Heart left ventricle (tissue), 16 donors: ENCODE measurements around the gene UBE2M. TPM values are rescaled to one million over a fixed set of nuclear protein-coding genes. Genes with fewer than 3 reads are reported as not detected.
A peak's percentile ranks its signal among the peaks of the same experiment; 100 is the strongest.
"Not testable (repeated sequence)": the region's sequence is repeated elsewhere in the genome, so short reads cannot be mapped to it uniquely, and the experiment has no call there.

Source experiments
- ATAC-seq, 4 donors: fragments of 200-7000 bp; cut with Tn5 transposase; one replicate each; pipeline ENCODE4 v1.9.1; 2020 to 2022; ENCODE audit warnings: moderate library complexity in 4 of 4, mild to moderate bottlenecking in 3 of 4, moderate number of reproducible peaks in 1 of 4
- DNase-seq, 5 donors: peaks; one replicate each; pipeline ENCODE4 v3.0.0-alpha.2; 2020
- H3K27ac ChIP-seq, 12 donors: fragments of 200-600 bp; sonication (generic) in 4 of 12; one replicate each; pipeline versions ENCODE4 v1.5.0 to v1.8.0; 2016 to 2022; ENCODE audit warnings: mild to moderate bottlenecking in 2 of 12
- H3K27me3 ChIP-seq, 9 donors: fragments of 200-600 bp; sonication (generic) in 2 of 9; one replicate each; pipeline versions ENCODE4 v1.5.1 to v1.8.0; 2016 to 2022; ENCODE audit warnings: mild to moderate bottlenecking in 3 of 9
- H3K36me3 ChIP-seq, 9 donors: fragments of 200-600 bp; sonication (generic) in 2 of 9; one replicate each; pipeline versions ENCODE4 v1.5.0 to v1.8.0; 2018 to 2022; ENCODE audit warnings: mild to moderate bottlenecking in 2 of 9
- H3K4me1 ChIP-seq, 12 donors: fragments of 200-600 bp; sonication (generic) in 4 of 12; one replicate each; pipeline versions ENCODE4 v1.5.0 to v1.8.0; 2016 to 2022; ENCODE audit warnings: mild to moderate bottlenecking in 3 of 12
- H3K4me3 ChIP-seq, 12 donors: fragments of 200-600 bp; sonication (generic) in 4 of 12; one replicate each; pipeline versions ENCODE4 v1.5.0 to v1.8.0; 2017 to 2022; ENCODE audit warnings: mild to moderate bottlenecking in 9 of 12, moderate library complexity in 4 of 12
- H3K9me3 ChIP-seq, 12 donors: fragments of 200-600 bp; sonication (generic) in 4 of 12; one replicate each; pipeline versions ENCODE4 v1.5.0 to v1.8.0; 2016 to 2022; ENCODE audit warnings: mild to moderate bottlenecking in 1 of 12
- POLR2A ChIP-seq, 2 donors: fragments of 450-650 bp; IDR thresholded peaks; one replicate each; pipeline ENCODE4 v1.6.1; 2017; ENCODE audit warnings: antibody characterized with exemption in 2 of 2, mild to moderate bottlenecking in 2 of 2, moderate library complexity in 2 of 2
- WGBS, 4 donors: extraction: QIAGEN DNeasy Blood & Tissue Kit in 2 of 4; methylation state at CpG; one replicate each; pipeline versions ENCODE4 v1.1.5 to v1.1.7; 2013 to 2018; 5-methylcytosine and 5-hydroxymethylcytosine counted together
- intact Hi-C, 10 donors: fragments of 100-400 bp; cut with DNase I; formaldehyde crosslinking; loops; one replicate each; pipeline versions ENCODE4 v1.11.1 to v1.14.2; 2022
- polyA plus RNA-seq, 2 donors: library from polyadenylated mRNA; stranded (reverse); fragments of 200-250 nt; gene quantifications; one replicate each; pipeline ENCODE4 v1.2.3, GENCODE V29; 2013
- total RNA-seq, 9 donors: library from RNA; depleted of rRNA in 2 of 9; stranded (reverse); fragments of >200 nt in 2 of 9; fragmentation: NEBNext Ultra II Directional in 3 of 9; extraction: Animal tissue kit (Norgen Biotek cat#: 25700) in 3 of 9; gene quantifications; one replicate each; pipeline versions ENCODE4 v1.1.0 to v1.2.4, GENCODE V29; 2016 to 2023
- TF ChIP-seq, protein P1 (sequence below), 12 donors: fragments of 200-600 bp; sonication (generic) in 4 of 12; IDR thresholded peaks; one replicate each; pipeline versions ENCODE4 v1.5.0 to v1.8.0; 2018 to 2022; ENCODE audit warnings: antibody characterized with exemption in 12 of 12, mild to moderate bottlenecking in 5 of 12
- donor health status: ischemic (EF 13 %, LVEDD 7.1; RV severe dilation, severe dysfunction).
- donor health status: healthy with polysubstance abuse.
- donor health status: DM: no; HTN: yes; CAD: no.
- donor health status: DM: no; HTN: no; CAD: no.
- donor health status: ischemic (EF 25% LVEDD 6.9; RV normal size, moderate dysfunction).
- donor health status: ischemic (EF 25% LVEDD 5.7; RV mildly dilated, moderate dysfunction).
- donor health status: healthy.
- donor health status: DM: yes; HTN: yes; CAD: no.
- donor health status: ischemic (EF 35%, LVEDD 5.7; RV mildly dilated, moderate dysfunction).
- donor health status: nonischemic (EF 11% LVEDD 7.7; RV severe dilation, severe dysfunction).
- donor health status: DM: yes; HTN: yes; CAD: no.
- donor health status: PGD.
- donor health status: ischemic (EF 29% LVEDD 5.4; RV normal size, mild dysfunction).
- donor health status: nonischemic (EF 23%, LVEDD 6.1; RV moderate dilation, normal function).

UBE2M gene
- total and polyA plus RNA-seq, 11 donors, result 35.3 to 139 (median 114) TPM

DNA sequence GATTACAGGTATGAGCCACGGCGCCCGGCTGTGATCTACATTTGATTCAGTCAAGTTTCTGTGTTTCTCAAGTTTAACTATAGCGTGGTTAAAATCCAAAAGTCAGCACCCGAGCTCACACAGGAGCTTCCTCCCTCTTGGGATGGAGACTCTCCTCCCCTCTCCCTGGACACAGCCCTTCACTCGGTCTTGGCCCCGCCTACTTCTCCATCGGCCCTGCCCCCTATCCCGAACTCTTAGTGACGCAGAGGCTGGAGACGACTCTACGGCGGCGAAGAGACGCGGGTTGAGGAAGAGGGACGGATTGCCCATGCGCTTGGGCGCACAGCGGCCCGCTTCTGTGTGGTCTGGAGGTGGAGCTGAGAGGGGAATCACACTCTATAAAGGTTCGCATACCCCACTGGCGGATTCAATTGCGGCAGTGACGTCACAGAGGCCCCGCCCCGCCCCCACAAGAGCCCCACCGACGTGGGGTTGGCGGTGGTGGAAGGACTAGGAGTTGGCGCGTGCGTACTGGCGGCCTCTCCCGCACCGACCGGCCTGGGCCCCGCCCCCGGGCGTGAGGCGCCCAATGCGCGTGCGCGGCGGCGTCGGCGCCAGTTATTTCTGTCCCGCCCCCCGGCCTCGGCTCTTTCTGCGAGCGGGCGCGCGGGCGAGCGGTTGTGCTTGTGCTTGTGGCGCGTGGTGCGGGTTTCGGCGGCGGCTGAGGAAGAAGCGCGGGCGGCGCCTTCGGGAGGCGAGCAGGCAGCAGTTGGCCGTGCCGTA lies 14.4 kb downstream of the UBE2M start, which contains the start of gene TRIM28:
Gene TRIM28 (plus strand): TSS at position 239 of the 765 bp plus-strand sequence. CDS start 694 bp downstream, outside the sequence.
- ATAC-seq, result peak; percentile 97 to 98 (median 97)
- TF ChIP-seq, protein P1, sequence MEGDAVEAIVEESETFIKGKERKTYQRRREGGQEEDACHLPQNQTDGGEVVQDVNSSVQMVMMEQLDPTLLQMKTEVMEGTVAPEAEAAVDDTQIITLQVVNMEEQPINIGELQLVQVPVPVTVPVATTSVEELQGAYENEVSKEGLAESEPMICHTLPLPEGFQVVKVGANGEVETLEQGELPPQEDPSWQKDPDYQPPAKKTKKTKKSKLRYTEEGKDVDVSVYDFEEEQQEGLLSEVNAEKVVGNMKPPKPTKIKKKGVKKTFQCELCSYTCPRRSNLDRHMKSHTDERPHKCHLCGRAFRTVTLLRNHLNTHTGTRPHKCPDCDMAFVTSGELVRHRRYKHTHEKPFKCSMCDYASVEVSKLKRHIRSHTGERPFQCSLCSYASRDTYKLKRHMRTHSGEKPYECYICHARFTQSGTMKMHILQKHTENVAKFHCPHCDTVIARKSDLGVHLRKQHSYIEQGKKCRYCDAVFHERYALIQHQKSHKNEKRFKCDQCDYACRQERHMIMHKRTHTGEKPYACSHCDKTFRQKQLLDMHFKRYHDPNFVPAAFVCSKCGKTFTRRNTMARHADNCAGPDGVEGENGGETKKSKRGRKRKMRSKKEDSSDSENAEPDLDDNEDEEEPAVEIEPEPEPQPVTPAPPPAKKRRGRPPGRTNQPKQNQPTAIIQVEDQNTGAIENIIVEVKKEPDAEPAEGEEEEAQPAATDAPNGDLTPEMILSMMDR (IDR thresholded peaks at IDR 0.05), result no peak
- TF ChIP-seq POLR2A (IDR thresholded peaks at IDR 0.05), result peak; percentile 55 to 96
- intact Hi-C loops, result loop anchor here in 4 of 10 donors (1.0 to 2.0 kb wide), 4 partner anchors 11 to 29 kb away; partner anchors contain the start of genes ZBTB45 (in 3 of the 4), CHMP2A (in 2 of the 4) and MZF1 (in 2 of the 4)
- WGBS, 4 donors, result 0 to 1% (median 0%) methylated on average over 65 to 73 of the region's 73 CpGs
- Histone ChIP-seq H3K27ac (peak within 1 kb of the TSS; percentile 87 to 98 (median 96)), H3K9me3 (no peaks in the 10 kb centered on the region), H3K27me3 (no peaks in the 10 kb centered on the region), H3K4me1 (peaks cover 12 to 36% (median 25%) of the 10 kb centered on the region in 12 donors), H3K36me3 (peaks cover 0 to 34% (median 24%) of the 10 kb centered on the region in 9 donors), H3K4me3 (peak within 1 kb of the TSS; percentile 78 to 100 (median 92))
- peak; percentile 98 to 100 (median 98) for DNase-seq

DNA sequence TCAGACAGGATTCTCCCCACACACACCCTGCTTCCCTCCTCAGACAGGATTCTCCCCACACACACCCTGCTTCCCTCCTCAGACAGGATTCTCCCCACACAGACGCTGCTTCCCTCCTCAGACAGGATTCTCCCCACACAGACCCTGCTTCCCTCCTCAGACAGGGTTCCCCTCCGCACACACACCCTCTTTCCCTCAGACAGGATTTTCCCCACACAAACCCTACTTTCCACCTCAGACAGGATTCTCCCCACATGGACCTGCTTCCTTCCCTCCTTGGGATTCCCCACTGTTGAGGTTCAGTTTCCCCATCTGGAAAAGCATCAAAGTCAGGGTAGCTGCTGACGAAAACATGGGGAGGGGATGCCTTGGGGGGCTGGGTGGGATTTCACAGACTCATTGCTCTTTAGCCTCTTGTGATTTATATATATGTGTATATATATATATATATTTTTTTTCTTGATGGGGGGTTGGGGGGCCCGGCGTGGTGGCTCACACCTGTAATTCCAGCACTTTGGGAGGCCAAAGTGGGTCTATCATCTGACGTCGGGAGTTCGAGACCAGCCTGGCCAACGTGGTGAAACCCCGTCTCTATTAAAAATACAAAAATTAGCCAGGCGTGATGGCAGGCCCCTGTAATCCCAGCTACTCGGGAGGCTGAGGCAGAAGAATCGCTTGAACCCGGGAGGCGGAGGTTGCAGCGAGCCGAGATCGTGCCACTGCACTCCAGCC lies 15.6 kb downstream of the UBE2M start:
- H3K4me3 ChIP-seq, result peak overlapping the region in 10 of 12 donors; percentile 78 to 100 (median 92)
- H3K27ac ChIP-seq, result peak overlapping the region; percentile 87 to 98 (median 96)
- H3K36me3 ChIP-seq, result peaks cover 0 to 22% (median 12%) of the 10 kb centered on the region in 9 donors
- peaks cover 12 to 46% (median 33%) of the 10 kb centered on the region in 12 donors for H3K4me1 ChIP-seq
- H3K27me3 ChIP-seq, result peaks cover 0 to 11% (median 10%) of the 10 kb centered on the region in 9 donors
- not testable (repeated sequence) for H3K9me3 ChIP-seq, DNase-seq, ATAC-seq
- 76 to 83% (median 79%) methylated on average over 18 of the region's 18 CpGs for WGBS, 4 donors
- intact Hi-C loops, result loop anchor here in 1 of 10 donors (2.0 kb wide), 1 partner anchor 24 kb away; the partner anchor contains the start of gene ZBTB45

DNA sequence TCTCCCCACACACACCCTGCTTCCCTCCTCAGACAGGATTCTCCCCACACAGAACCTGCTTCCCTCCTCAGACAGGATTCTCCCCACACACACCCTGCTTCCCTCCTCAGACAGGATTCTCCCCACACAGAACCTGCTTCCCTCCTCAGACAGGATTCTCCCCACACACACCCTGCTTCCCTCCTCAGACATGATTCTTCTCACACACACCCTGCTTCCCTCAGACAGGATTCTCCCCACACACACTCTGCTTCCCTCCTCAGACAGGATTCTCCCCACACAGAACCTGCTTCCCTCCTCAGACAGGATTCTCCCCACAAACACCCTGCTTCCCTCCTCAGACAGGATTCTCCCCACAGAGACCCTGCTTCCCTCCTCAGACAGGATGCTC lies 19.2 kb downstream of the UBE2M start:
- not testable (repeated sequence) for ATAC-seq, H3K4me3 ChIP-seq, H3K36me3 ChIP-seq, H3K27ac ChIP-seq, DNase-seq, H3K9me3 ChIP-seq
- Histone ChIP-seq H3K27me3 (peaks cover 0 to 17% (median 11%) of the 10 kb centered on the region in 9 donors), H3K4me1 (peaks cover 0 to 20% (median 11%) of the 10 kb centered on the region in 12 donors)
- intact Hi-C loops, result loop anchor here in 1 of 10 donors (2.0 kb wide), 1 partner anchor 18 kb away; no protein-coding TSS in a partner anchor

DNA sequence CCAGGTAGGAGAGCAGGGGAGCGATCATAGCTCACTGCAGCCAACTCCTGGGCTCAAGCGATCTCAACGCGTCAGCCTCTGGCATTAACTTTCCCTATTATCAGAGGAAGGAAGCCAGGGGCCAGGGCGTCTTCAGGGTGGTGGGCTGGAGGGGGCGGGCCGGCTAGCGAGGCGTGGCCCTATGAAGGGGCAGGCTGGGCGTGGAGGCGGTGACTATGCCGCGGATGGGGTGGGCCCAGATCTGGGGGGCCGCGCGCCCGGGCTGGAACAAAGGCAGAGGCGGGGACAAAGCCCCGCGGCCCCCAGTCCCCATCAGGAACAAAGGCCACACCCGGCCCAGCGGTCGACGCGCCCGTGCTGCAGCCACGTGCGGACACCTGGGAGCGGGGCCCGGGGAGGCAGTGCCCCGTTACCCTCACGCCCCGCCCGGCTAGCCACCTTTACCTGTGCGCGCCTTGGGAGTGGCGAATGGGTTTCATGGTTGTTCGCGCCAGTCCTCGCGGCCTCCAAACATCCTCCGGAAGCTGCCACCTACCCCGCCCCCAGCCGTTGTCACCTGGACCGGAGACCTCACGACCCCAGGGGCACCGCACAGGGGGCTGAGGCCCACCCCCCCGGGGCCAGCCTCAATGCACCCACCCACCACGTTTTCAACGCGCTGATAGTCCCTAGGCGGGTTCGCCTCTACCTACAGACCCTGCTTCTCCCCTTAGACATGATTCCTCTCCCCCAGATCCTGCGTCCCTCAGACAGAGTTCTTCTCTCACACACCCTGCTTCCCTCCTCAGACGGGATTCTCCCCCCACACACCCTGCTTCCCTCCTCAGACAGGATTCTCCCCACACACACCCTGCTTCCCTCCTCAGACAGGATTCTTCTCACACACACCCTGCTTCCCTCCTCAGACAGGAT lies 19.9 kb downstream of the UBE2M start:
- peak in 1 of 5 donors; percentile 63 for DNase-seq
- Histone ChIP-seq H3K36me3 (no peaks in the 10 kb centered on the region), H3K4me3 (peak overlapping the region in 11 of 12 donors; percentile 13 to 54 (median 35)), H3K27me3 (peaks cover 0 to 17% (median 11%) of the 10 kb centered on the region in 9 donors), H3K4me1 (peaks cover 0 to 17% (median 11%) of the 10 kb centered on the region in 12 donors), H3K27ac (peak overlapping the region in 7 of 12 donors; percentile 18 to 54 (median 34)), H3K9me3 (no peaks in the 10 kb centered on the region)
- 2 to 8% (median 3%) methylated on average over 24 to 55 of the region's 55 CpGs for WGBS, 4 donors
- TF ChIP-seq POLR2A (IDR thresholded peaks at IDR 0.05), result no peak
- TF ChIP-seq, protein P1 (IDR thresholded peaks at IDR 0.05), result no peak
- intact Hi-C loops, result loop anchor here in 1 of 10 donors (2.0 kb wide), 1 partner anchor 18 kb away; no protein-coding TSS in a partner anchor
- peak in 3 of 4 donors; percentile 71 to 97 (median 88) for ATAC-seq
